ENCODE results near the gene PPP1R16B.

PPP1R16B gene

DNA sequence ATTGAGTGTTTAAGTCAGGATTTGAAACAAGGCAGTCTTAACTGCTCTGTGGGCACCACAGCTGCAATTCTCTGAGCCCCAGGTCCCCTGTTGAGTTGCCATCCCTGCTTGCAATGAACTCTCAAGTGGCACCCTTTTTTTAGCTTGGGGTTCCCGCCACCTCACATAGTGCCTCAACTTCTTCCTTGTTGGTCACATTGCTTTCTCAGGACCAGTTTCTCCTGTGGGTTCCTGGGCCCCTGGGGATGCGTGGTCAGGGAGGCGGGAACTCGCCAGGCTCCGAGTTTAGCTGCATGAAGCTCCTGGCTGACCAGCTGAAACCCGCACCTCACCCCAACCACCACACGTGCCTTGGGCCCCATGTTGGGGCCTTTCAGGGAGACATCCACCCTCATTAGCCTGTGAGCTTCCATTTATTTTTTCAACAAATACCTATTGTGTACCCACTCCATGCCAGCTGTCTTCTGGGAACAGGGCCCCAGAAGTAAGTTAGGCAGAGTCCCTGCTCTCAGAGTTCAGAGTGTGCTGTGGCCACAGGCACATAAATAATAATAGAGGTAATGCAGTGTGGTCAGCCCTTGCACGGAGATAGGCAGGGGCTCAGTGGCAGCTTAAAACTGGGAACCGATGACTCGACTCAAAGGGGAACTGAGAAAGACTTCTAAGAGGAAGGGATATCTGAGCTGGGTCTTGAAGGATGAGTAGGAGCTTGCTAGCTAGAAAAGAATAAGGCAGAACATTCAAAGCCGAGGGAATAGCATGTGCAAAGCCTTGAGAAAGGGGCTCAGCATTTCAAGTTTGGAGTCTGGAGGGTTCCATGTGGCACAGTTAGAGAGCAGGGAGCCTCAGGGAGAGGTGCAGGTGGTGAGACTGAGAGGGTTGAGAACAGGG lies 86.8 kb downstream of the PPP1R16B start:
- no peak overlapping the region for H2AFZ ChIP-seq (ENCODE audit: insufficient read depth, low read length, poor library complexity)
- H2BK5ac ChIP-seq (ENCODE audit: low read depth, low read length, poor library complexity) = no peak overlapping the region
- no peak overlapping the region for H3K14ac ChIP-seq (ENCODE audit: low read length)
- no peak overlapping the region for H3K9ac ChIP-seq (ENCODE audit: low read length)
- H3K18ac ChIP-seq (ENCODE audit: low read length) = no peak overlapping the region
- no peaks in the 10 kb centered on the region for H3K36me3 ChIP-seq (ENCODE audit: control insufficient read depth in 1 of 2, insufficient read depth in 2 of 2, low read length in 2 of 2)
- H4K12ac ChIP-seq (ENCODE audit: low read depth, low read length) = no peak overlapping the region
- H3K79me2 ChIP-seq (ENCODE audit: control insufficient read depth, insufficient read depth, low read length, poor library complexity) = no peaks in the 10 kb centered on the region
- no peak overlapping the region for H3K4ac ChIP-seq (ENCODE audit: low read depth, low read length)
- no peaks in the 10 kb centered on the region for H3K4me1 ChIP-seq (ENCODE audit: control insufficient read depth in 1 of 2, insufficient read depth in 2 of 2, low read length in 2 of 2)
- no peak overlapping the region for H2AK5ac ChIP-seq (ENCODE audit: low read length)
- H3K27me3 ChIP-seq (ENCODE audit: insufficient read depth, low read length) = no peaks in the 10 kb centered on the region
- H4K8ac ChIP-seq (ENCODE audit: low read depth, low read length) = no peak overlapping the region
- H3K4me3 ChIP-seq (ENCODE audit: low read depth, low read length) = no peak overlapping the region
- no peak overlapping the region for H4K91ac ChIP-seq (ENCODE audit: low read depth, low read length)
- no peaks in the 10 kb centered on the region for H3K9me3 ChIP-seq (ENCODE audit: insufficient read depth, low read depth, low read length)
- no peak overlapping the region for H3K23ac ChIP-seq (ENCODE audit: low read length)
- no peak for DNase-seq
- no peak overlapping the region for H2BK12ac ChIP-seq (ENCODE audit: low read length)
- no peak overlapping the region for H3K27ac ChIP-seq (ENCODE audit: low read depth, low read length)
- no CpG with 5 or more reads among the region's 11 CpGs for WGBS (ENCODE audit: extremely low coverage, insufficient coverage, insufficient read length)
- no peak overlapping the region for H2BK120ac ChIP-seq (ENCODE audit: insufficient read depth, low read length, poor library complexity)
- no peaks in the 10 kb centered on the region for H3K79me1 ChIP-seq (ENCODE audit: low read length)
- no peak overlapping the region for H3K4me2 ChIP-seq (ENCODE audit: low read length)

DNA sequence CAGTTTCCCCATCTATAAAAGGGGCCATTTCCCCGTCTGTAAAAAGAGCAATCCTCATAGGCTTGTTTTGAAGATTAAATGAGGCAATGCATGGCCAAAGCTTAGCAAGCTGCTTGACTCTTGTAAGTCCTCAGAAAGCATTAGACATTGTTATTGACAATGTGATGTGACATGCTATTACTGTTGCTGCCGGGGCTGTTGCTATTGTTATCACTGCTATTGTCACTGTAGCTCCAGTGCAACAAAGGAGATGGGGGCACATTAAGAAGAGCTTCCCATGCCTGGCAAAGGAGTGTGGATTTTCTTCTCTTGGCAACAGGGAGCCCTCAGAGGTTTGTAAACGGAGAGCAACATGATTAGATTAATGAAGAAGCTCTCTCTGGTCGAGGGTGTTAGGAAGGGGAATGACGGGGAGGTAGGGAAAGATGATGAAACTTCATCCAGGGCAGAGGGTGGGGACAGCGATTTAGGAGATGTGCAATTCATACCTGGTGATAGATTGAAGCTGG lies 87.6 kb downstream of the PPP1R16B start:
- H2BK5ac ChIP-seq (ENCODE audit: low read depth, low read length, poor library complexity) = no peak overlapping the region

DNA sequence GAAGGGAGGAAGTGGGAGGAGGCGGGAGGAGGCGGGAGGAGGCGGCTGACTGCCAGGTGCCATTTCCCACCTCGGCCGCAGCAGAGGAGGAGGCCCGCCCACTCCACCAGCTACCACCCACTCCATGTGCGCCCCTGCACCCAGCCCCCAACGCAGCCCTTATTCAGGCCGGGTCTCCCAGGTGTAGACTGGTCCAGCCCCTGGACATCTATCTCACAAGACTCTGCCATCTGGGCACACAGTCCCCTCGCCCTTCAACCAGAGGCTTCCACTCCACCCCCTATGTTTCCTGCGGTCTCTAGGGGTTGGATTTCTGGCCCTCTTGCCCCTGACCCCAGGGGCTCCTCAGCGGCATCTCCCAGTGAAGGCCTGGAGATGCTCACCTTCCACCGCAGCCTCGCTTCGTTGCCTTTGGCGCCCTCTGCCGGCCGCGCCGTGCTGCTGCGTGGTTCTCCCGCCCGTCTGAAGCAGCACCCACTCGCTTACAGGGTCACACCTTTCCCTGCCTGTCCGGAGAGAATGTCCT lies 88.1 kb downstream of the PPP1R16B start:
- Histone ChIP-seq H3K18ac (ENCODE audit: low read length) (no peak overlapping the region), H2BK12ac (ENCODE audit: low read length) (no peak overlapping the region), H3K36me3 (ENCODE audit: control insufficient read depth in 1 of 2, insufficient read depth in 2 of 2, low read length in 2 of 2) (no peaks in the 10 kb centered on the region), H3K4me2 (ENCODE audit: low read length) (no peak overlapping the region), H3K79me2 (ENCODE audit: control insufficient read depth, insufficient read depth, low read length, poor library complexity) (no peaks in the 10 kb centered on the region), H2AFZ (ENCODE audit: insufficient read depth, low read length, poor library complexity) (no peak overlapping the region), H2BK120ac (ENCODE audit: insufficient read depth, low read length, poor library complexity) (no peak overlapping the region), H3K4ac (ENCODE audit: low read depth, low read length) (no peak overlapping the region), H3K4me1 (ENCODE audit: control insufficient read depth in 1 of 2, insufficient read depth in 2 of 2, low read length in 2 of 2) (no peaks in the 10 kb centered on the region), H4K8ac (ENCODE audit: low read depth, low read length) (no peak overlapping the region), H3K23ac (ENCODE audit: low read length) (no peak overlapping the region), H3K79me1 (ENCODE audit: low read length) (no peaks in the 10 kb centered on the region), H3K14ac (ENCODE audit: low read length) (no peak overlapping the region), H3K27ac (ENCODE audit: low read depth, low read length) (no peak overlapping the region), H4K12ac (ENCODE audit: low read depth, low read length) (no peak overlapping the region), H3K27me3 (ENCODE audit: insufficient read depth, low read length) (no peaks in the 10 kb centered on the region), H2BK5ac (ENCODE audit: low read depth, low read length, poor library complexity) (no peak overlapping the region), H3K9me3 (ENCODE audit: insufficient read depth, low read depth, low read length) (no peaks in the 10 kb centered on the region), H4K91ac (ENCODE audit: low read depth, low read length) (no peak overlapping the region), H3K9ac (ENCODE audit: low read length) (no peak overlapping the region), H2AK5ac (ENCODE audit: low read length) (no peak overlapping the region), H3K4me3 (ENCODE audit: low read depth, low read length) (no peak overlapping the region)
- peak; percentile 17 to 71 for DNase-seq
- WGBS (ENCODE audit: extremely low coverage, insufficient coverage, insufficient read length) = no CpG with 5 or more reads among the region's 25 CpGs

More for the DNA sequence above, 87.6 kb downstream of the PPP1R16B start:
- H3K4me1 ChIP-seq (ENCODE audit: control insufficient read depth in 1 of 2, insufficient read depth in 2 of 2, low read length in 2 of 2) = no peaks in the 10 kb centered on the region
- H4K12ac ChIP-seq (ENCODE audit: low read depth, low read length) = no peak overlapping the region
- no peak overlapping the region for H4K8ac ChIP-seq (ENCODE audit: low read depth, low read length)
- H4K91ac ChIP-seq (ENCODE audit: low read depth, low read length) = no peak overlapping the region
- no peak overlapping the region for H3K23ac ChIP-seq (ENCODE audit: low read length)
- H3K36me3 ChIP-seq (ENCODE audit: control insufficient read depth in 1 of 2, insufficient read depth in 2 of 2, low read length in 2 of 2) = no peaks in the 10 kb centered on the region
- H3K79me1 ChIP-seq (ENCODE audit: low read length) = no peaks in the 10 kb centered on the region
- H3K4ac ChIP-seq (ENCODE audit: low read depth, low read length) = no peak overlapping the region
- no peak overlapping the region for H2AFZ ChIP-seq (ENCODE audit: insufficient read depth, low read length, poor library complexity)
- no peak overlapping the region for H3K4me3 ChIP-seq (ENCODE audit: low read depth, low read length)
- H2BK12ac ChIP-seq (ENCODE audit: low read length) = no peak overlapping the region
- no peak overlapping the region for H3K14ac ChIP-seq (ENCODE audit: low read length)
- H3K9me3 ChIP-seq (ENCODE audit: insufficient read depth, low read depth, low read length) = no peaks in the 10 kb centered on the region
- H3K18ac ChIP-seq (ENCODE audit: low read length) = no peak overlapping the region
- H2AK5ac ChIP-seq (ENCODE audit: low read length) = no peak overlapping the region
- H3K4me2 ChIP-seq (ENCODE audit: low read length) = no peak overlapping the region
- no peaks in the 10 kb centered on the region for H3K27me3 ChIP-seq (ENCODE audit: insufficient read depth, low read length)
- H3K79me2 ChIP-seq (ENCODE audit: control insufficient read depth, insufficient read depth, low read length, poor library complexity) = no peaks in the 10 kb centered on the region
- no peak for DNase-seq
- WGBS (ENCODE audit: extremely low coverage, insufficient coverage, insufficient read length) = no CpG with 5 or more reads among the region's 6 CpGs
- H3K27ac ChIP-seq (ENCODE audit: low read depth, low read length) = no peak overlapping the region
- no peak overlapping the region for H3K9ac ChIP-seq (ENCODE audit: low read length)
- no peak overlapping the region for H2BK120ac ChIP-seq (ENCODE audit: insufficient read depth, low read length, poor library complexity)

DNA sequence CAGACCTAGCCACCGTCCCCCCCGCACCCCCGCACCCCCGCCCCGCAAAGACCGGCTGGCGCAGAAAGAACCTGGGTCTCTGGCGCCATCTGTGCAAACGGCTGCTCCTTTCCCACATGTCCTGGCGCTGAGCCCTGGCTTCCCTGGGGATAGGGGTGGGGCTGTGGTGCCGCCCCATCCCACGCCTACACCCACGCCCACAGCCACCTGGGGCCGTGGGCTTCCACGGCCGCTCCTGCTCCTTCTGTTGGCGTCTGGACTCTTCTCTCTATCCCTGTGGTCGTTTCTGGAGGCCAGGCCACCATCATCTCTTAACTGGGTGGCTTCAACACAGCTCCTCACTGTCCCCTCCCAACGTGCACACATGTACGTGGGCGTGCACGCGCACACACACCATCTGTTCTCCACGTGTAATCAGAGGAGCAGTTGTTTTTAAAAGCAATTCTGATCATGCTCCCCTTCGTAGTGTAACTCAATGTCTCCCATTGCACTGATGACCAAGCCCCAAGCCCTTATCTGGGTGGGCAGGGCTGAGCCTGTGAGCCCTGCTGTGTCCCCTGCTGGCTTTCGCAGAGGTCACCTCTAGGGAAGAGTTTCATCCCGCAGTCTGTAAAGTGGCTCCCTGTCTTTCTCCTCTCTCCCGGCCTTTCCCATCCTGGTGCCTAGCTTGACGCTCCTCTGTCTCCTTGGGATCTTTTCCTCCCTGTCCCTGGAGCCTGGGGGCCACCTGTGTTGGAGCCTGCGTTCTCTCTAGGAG lies 88.8 kb downstream of the PPP1R16B start:
- Histone ChIP-seq H3K9ac (ENCODE audit: low read length) (no peak overlapping the region), H3K18ac (ENCODE audit: low read length) (no peak overlapping the region), H4K8ac (ENCODE audit: low read depth, low read length) (no peak overlapping the region), H2BK12ac (ENCODE audit: low read length) (no peak overlapping the region), H3K36me3 (ENCODE audit: control insufficient read depth in 1 of 2, insufficient read depth in 2 of 2, low read length in 2 of 2) (no peaks in the 10 kb centered on the region), H3K79me1 (ENCODE audit: low read length) (no peaks in the 10 kb centered on the region), H3K4ac (ENCODE audit: low read depth, low read length) (no peak overlapping the region), H3K4me3 (ENCODE audit: low read depth, low read length) (no peak overlapping the region), H3K79me2 (ENCODE audit: control insufficient read depth, insufficient read depth, low read length, poor library complexity) (no peaks in the 10 kb centered on the region), H3K27ac (ENCODE audit: low read depth, low read length) (no peak overlapping the region), H2BK5ac (ENCODE audit: low read depth, low read length, poor library complexity) (no peak overlapping the region), H3K27me3 (ENCODE audit: insufficient read depth, low read length) (no peaks in the 10 kb centered on the region), H3K4me1 (ENCODE audit: control insufficient read depth in 1 of 2, insufficient read depth in 2 of 2, low read length in 2 of 2) (no peaks in the 10 kb centered on the region), H3K14ac (ENCODE audit: low read length) (no peak overlapping the region), H2AK5ac (ENCODE audit: low read length) (no peak overlapping the region), H3K23ac (ENCODE audit: low read length) (no peak overlapping the region), H2BK120ac (ENCODE audit: insufficient read depth, low read length, poor library complexity) (no peak overlapping the region), H3K9me3 (ENCODE audit: insufficient read depth, low read depth, low read length) (no peaks in the 10 kb centered on the region), H4K91ac (ENCODE audit: low read depth, low read length) (no peak overlapping the region), H2AFZ (ENCODE audit: insufficient read depth, low read length, poor library complexity) (no peak overlapping the region), H4K12ac (ENCODE audit: low read depth, low read length) (no peak overlapping the region), H3K4me2 (ENCODE audit: low read length) (no peak overlapping the region)
- DNase-seq = no peak
- WGBS (ENCODE audit: extremely low coverage, insufficient coverage, insufficient read length) = no CpG with 5 or more reads among the region's 30 CpGs

Data from trophoblast cell (in vitro differentiated cells and primary cell).